NB4 (cell line): ENCODE measurements around the gene KDM4F.
"Not testable (repeated sequence)": the region's sequence is repeated elsewhere in the genome, so short reads cannot be mapped to it uniquely, and the experiment has no call there.

Experiments used
- DNase-seq: peaks from one replicate; pipeline ENCODE4 v3.0.0; 2010; ENCODE audit warnings: low read depth
- H3K4me3 ChIP-seq: one replicate; pipeline ENCODE4 v1.5.1; 2011; ENCODE audit warnings: mild to moderate bottlenecking, low read depth, low read length, moderate library complexity
- MYC ChIP-seq: IDR thresholded peaks from 2 replicates; pipeline ENCODE4 v1.6.1; 2011; ENCODE audit warnings: low read depth, low read length
- POLR2A ChIP-seq: IDR thresholded peaks from 2 replicates; pipeline ENCODE4 v1.6.1; 2011; ENCODE audit warnings: mild to moderate bottlenecking; ENCODE audit not compliant: insufficient read length; ENCODE audit errors: extremely low read depth
- TF ChIP-seq, protein P1 (sequence below): IDR thresholded peaks from one replicate; pipeline ENCODE4 v1.5.1; 2012; ENCODE audit warnings: low read depth, low read length
- TF ChIP-seq, protein P2 (sequence below): IDR thresholded peaks from 2 replicates; pipeline ENCODE4 v1.6.1; 2011; ENCODE audit warnings: low read depth, low read length

Gene KDM4F

DNA sequence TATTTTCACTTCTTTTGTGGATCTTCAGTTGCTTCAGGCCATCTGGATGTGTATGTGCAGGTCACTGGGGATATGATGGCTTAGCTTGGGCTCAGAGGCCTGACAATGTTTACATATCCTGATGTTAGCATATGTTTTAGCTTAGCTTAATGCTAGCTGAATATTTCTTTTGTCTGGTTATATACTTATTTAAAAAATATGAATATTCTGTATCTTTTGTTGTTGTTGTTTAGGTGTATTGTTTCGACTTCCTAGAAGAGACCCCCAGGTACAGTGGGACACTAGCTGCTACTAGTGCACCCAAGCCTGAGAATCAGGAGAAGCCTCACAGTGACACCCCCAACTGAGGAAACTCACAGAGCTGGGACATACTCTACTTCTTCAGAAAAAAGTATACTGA lies 24.3 kb upstream of the KDM4F start, which contains the start of gene KDM4E:
TSS of gene KDM4E (plus strand) at position 301 of the 400 bp plus-strand sequence. CDS start 300 bp downstream, outside the sequence.
- no peak for TF ChIP-seq MYC
- no peak for TF ChIP-seq POLR2A
- TF ChIP-seq, protein P1, sequence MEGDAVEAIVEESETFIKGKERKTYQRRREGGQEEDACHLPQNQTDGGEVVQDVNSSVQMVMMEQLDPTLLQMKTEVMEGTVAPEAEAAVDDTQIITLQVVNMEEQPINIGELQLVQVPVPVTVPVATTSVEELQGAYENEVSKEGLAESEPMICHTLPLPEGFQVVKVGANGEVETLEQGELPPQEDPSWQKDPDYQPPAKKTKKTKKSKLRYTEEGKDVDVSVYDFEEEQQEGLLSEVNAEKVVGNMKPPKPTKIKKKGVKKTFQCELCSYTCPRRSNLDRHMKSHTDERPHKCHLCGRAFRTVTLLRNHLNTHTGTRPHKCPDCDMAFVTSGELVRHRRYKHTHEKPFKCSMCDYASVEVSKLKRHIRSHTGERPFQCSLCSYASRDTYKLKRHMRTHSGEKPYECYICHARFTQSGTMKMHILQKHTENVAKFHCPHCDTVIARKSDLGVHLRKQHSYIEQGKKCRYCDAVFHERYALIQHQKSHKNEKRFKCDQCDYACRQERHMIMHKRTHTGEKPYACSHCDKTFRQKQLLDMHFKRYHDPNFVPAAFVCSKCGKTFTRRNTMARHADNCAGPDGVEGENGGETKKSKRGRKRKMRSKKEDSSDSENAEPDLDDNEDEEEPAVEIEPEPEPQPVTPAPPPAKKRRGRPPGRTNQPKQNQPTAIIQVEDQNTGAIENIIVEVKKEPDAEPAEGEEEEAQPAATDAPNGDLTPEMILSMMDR, result no peak
- TF ChIP-seq, protein P2, sequence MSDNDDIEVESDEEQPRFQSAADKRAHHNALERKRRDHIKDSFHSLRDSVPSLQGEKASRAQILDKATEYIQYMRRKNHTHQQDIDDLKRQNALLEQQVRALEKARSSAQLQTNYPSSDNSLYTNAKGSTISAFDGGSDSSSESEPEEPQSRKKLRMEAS, result no peak
- no peak for DNase-seq
- H3K4me3 ChIP-seq, result no peak within 1 kb of the TSS

DNA sequence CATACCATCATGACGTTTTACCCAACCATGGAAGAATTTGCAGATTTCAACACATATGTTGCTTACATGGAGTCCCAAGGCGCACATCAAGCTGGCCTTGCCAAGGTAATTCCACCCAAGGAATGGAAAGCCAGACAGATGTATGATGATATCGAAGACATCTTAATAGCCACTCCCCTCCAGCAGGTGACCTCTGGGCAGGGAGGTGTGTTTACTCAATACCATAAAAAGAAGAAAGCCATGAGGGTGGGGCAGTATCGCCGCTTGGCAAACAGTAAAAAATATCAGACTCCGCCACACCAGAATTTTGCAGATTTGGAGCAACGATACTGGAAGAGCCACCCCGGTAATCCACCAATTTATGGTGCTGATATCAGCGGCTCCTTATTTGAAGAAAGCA lies 23.6 kb upstream of the KDM4F start:
- DNase-seq, H3K4me3 ChIP-seq: not testable (repeated sequence)

DNA sequence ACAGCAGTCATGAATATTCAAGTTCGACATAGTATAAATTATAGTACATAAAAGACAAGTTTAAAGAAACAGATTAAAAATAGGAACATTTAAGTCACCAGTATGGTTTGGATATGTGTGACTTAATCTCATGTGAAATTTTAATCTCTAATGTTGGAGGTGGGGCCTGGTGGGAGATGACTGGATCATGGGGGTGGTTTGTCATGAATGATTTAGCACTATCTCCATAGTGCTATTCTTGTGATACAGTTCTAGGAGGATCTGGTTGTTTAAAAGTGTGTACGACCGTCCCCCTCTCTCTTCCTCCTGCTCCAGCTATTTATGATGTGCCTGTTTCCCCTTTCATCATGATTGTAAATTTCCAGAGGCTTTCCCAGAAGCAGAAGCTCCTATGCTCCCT lies 20.9 kb upstream of the KDM4F start:
- TF ChIP-seq, protein P1, result no peak
- TF ChIP-seq, protein P2, result no peak
- no peak for DNase-seq
- H3K4me3 ChIP-seq, result no peak overlapping the region

DNA sequence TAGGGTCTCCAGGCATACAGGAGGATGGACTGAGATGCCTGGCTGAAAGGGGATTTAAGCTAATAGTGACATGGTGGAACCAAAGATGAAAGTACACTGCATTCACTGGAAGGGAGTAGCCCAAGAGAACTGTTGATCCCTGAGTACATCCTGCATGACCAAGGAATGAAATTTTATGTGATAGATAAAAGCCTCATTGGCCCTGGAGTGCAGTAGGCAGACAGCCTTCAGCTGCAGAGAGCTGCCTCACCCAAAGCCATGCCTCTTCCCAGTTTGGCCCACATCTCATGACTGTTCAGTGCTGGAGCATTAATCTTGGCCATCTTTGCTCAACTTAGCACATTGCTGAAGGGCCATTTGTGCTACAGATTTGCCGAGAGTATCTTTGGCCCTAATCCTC lies 16.2 kb upstream of the KDM4F start:
- no peak overlapping the region for H3K4me3 ChIP-seq
- no peak for TF ChIP-seq POLR2A
- DNase-seq, result no peak

DNA sequence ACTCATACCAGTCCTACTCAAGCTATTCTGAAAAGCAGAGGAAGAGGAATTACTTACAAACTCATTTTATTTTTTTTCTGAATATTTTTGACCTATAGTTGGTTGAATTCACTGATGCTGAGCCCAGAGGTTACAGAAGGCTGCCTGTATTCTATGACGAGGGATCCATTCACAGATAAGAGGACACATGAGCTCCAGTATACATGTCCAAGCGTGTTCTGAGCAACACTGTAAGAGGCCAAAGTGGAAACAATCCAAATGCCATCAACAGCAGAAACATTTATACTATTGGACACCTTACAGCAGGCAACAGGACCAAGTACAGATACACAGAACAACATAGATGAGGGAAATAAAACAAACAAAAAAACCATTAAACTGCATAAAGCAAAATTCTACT lies 13.9 kb upstream of the KDM4F start:
- DNase-seq, result no peak
- TF ChIP-seq POLR2A (no peak), MYC (no peak)
- TF ChIP-seq, protein P2, result no peak
- TF ChIP-seq, protein P1, result no peak

DNA sequence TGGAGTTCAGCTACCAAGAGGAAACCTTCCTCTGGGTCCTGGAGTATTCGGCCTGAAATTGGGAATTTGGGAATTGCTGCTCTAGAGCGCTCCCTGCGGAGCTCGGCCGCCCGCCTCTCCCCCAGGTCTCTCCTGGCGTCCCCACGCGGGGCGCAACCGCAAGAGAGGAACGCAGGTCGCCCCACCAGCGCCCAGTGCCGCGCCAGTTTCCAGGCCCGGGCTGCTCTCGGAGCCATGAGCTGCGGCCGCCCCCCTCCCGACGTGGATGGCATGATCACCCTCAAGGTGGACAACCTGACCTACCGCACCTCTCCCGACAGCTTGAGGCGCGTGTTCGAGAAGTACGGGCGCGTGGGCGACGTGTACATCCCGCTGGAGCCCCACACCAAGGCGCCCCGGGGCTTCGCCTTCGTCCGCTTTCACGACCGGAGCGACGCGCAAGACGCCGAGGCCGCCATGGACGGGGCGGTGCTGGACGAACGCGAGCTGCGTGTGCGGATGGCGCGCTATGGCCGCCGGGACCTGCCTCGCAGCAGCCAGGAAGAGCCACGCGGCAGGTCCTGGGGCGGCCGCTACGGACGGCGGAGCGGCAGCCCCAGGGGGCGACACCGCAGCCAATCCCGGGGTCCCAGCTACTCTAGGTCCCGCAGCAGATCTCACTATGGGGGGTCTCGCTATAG lies 11.7 kb upstream of the KDM4F start:
- not testable (repeated sequence) for DNase-seq, H3K4me3 ChIP-seq

More for the DNA sequence above, 13.9 kb upstream of the KDM4F start:
- no peak overlapping the region for H3K4me3 ChIP-seq

DNA sequence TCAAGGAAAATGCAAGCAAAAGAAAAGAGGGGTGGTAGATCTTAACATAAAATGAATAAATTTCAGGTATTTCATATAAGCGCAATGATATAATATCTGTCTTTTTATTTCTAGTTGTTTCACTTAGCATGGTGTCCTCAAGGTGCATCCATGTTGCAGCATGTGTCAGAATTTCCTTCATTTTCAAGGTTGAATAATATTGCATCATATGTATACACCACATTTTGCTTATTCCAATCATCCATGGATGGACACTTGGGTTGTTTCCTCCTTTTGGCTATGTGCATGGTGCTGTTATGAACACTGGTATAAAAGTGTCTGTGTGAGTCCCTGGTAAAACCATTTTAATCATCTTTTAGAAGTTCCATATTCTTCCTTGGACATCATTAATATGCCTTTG lies 7.0 kb upstream of the KDM4F start:
- no peak overlapping the region for H3K4me3 ChIP-seq
- no peak for DNase-seq
- TF ChIP-seq POLR2A (no peak), MYC (no peak)
- TF ChIP-seq, protein P2, result no peak
- TF ChIP-seq, protein P1, result no peak
